Epidermal melanocyte (primary cell): ENCODE results near the gene MEOX1.

ENCODE experiments used
- DNase-seq: peaks from one replicate; pipeline ENCODE4 v3.0.0; 2011; ENCODE audit warnings: low spot score; ENCODE audit not compliant: insufficient read length

MEOX1 gene

GRCh38 chr17:43658900-43659299 is 2.8 kb downstream of the MEOX1 start:
- no peak for DNase-seq

DNA sequence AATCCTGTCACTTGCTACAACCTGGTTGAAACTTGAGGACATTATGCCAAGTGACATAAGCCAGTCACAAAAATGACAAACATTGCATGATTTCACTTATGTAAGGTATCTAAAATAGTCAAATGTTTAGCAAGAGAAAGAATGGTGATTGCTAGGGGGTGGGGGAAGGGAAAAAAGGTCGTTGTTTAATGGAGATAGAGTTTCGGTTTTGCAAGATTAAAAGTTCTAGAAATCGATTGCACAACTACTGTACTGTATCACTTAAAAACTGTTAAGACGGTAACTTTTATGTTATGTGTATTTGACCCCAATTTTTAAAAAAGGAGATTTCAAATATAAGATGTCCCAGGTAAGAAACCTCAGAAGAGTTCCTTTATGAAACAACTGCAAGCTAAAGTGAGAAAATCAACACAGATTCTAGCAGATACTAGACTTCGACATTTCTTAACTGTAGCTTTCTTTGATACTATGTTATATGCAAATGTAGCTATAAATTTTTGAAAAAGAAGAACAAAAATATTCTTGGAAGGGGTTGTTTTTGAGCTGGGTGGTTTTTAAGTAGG is 5.9 kb downstream of the MEOX1 start:
- DNase-seq = no peak

DNA sequence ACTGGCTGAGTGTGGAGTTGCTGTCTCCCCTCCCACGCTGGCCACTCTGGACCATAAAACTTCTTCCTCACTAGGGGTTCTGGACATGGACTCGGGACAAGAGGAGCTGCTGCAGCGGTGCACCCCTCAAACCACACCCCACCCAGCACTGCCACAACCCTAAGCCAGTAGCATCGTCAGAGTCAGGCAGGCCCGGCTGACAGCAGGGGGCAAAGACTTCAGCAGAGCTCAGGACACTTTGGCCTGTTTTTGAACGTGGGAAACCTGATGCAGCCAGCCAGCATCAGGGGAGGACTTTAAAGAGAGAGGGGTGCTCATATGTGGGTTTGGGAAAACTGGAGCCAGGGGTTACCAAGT is 9.6 kb downstream of the MEOX1 start:
- DNase-seq = no peak

DNA sequence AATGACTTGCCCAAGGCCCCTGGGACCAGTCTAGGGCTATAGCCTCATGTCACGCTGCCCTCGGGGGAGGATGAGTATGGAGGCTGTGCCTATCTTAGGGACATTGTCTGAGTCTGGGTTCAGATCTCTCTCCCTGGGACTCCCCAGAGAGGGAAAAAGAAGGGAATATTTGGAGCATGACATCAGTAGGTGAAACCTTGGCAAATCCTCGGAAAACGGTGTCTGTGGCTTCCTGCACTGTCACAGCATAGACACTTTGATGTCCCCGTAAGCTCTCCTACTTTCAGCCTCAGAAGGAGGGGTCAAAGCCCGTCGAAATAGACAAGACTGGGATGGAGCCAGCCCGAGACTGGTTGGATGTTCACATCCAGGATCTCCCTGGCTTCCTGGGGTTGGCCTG is 11.3 kb downstream of the MEOX1 start:
- DNase-seq = no peak

DNA sequence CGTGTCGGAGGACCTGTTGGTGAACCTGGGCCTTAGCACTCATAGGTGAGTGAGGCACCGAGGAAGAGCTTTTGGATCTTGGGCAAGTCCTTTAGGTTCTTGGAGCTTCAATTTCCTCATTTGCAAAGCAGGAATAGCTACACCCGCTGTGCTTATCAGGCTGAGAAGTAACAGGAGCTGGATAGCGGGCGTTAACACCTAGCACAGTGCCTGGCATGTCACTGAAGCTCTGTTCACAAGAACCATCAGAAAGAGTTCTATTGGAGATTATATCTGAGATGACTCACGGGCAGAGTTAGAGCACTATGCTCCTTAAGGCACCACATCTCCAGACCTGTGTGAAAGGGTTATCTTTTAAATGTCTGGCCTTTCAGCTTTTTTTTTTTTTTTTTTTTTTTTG is 12.8 kb downstream of the MEOX1 start:
- no peak for DNase-seq

GRCh38 chr17:43645765-43646481 is 15.8 kb downstream of the MEOX1 start:
- peak; percentile 33 for DNase-seq

- DNase-seq = no peak
Measured at GRCh38 chr17:43645450-43645764, 16.3 kb downstream of the MEOX1 start.

DNA sequence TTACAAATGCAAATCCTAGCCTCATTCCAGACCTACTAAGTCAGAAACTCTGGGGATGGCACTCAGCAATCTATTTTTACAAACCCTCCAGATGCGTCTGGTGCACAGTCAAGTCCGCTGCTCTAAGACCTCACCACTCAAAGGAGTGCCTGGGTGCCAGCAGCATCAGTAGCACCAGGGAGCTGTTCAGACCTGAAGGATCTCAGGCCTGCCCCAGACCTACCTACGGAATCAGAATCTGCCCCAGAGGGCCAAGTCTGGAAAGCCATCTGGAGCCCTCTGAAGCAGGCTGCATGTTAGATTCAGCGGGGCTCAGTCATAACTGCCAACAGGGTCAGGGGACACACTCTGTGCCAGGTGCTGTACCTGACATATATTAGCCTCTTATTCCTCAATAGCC is 17.6 kb downstream of the MEOX1 start:
- no peak for DNase-seq

DNA sequence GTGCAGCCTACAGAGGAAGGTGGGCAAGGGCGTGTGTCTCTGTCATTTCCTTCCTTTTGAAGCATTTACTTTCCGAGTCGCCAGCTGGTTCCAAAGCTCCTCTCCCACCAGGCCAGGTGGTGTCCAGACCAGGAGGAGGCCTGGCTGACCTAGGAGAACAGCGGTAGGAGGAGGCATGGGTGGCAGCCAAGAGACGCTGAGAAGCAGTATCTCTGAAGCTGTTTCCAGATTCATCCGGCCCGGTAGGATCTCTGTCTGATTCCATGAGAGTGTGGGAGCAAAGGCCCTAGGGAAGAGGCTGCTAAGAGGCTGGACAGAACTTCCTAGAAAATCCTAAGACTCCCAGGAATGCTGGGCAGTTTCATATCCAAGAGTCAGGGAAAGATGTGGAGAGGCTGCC is 20.3 kb downstream of the MEOX1 start:
- DNase-seq = no peak

- no peak for DNase-seq
Measured at GRCh38 chr17:43640491-43641252, 21.1 kb downstream of the MEOX1 start.

- DNase-seq = no peak
Measured at GRCh38 chr17:43637563-43638323, 24.0 kb downstream of the MEOX1 start.

DNA sequence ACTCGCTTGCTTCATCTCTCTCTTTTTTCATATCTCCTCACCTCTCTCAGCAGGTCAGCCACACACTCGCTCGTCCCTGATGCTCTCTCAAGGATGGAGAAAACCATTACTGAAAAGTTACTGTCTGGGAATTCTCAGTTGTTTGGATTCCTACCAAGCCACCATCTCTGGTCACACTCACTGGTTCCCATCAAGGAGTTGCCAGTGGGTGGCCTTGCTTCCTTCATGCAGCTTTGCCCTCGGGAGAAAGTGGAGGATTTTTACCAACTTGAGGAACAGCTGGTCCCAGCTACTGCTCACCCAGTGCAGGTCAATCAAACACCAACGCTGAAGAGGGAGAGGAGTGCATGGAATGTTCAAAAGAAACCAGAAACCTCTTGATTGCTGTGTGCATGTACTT is 25.3 kb downstream of the MEOX1 start:
- no peak for DNase-seq

GRCh38 chr17:43634591-43635125 is 27.1 kb downstream of the MEOX1 start:
- DNase-seq = no peak

DNA sequence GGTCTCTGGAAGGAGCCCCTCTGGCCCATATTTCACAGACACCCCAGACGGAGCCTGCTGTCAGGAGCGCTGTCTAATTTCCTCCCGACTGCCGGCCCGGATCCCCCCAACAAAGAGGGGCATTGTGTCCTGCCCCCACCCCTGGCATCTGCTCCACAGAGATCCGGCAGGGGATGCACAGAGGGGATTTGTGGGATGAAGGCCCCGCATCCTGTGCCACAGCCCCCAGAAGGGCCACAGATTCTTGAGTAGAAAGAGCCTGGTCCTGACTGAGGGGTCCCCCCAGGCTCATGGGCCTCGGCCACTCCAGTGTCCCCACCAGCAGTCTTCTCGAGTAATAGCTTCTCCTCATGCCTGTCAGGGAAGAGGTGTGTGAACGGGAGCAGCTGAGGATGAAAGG is 29.5 kb downstream of the MEOX1 start:
- DNase-seq = no peak

DNA sequence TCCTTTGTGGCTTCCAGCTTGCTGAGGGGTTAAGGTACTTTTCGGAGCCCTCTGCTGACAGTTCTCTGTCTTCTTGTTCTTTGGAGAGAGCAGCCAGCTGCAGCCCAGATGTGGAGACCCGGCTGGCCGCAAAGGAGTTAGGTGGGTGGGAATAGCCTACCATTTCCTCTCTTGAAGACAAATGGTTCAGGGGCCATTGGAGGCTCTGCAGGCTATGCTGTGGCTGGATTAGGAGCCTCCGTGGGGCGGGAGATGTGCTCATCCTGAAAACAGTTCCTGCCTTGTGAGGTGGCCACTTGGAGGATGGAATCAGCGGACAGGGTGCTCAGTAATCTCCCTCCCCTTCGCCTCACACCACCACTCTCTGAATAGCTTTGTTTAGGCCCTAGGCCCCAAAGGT is 30.3 kb downstream of the MEOX1 start:
- DNase-seq = no peak

- DNase-seq = no peak
Measured at GRCh38 chr17:43628089-43628650, 33.6 kb downstream of the MEOX1 start.

- DNase-seq = no peak
Measured at GRCh38 chr17:43627653-43628052, 34.1 kb downstream of the MEOX1 start.

DNA sequence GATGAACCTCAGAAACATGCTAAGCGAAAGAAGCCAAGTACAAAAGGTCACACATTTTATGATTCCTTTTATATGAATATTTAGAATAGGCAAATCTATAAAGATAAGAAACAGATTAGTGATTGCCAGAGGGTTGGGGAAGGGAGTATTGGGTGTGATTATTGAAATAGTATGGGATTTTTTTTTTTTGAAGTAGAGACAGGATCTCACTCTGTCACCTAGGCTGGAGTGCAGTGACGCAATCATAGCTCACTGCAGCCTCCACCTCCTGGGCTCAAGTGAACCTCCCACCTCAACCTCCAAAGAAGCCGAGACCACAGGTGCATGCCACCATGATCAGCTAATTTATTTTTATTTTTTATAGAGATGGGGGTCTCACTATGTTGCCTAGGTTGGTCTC is 35.7 kb downstream of the MEOX1 start:
- DNase-seq = no peak

GRCh38 chr17:43625606-43626005 is 36.1 kb downstream of the MEOX1 start:
- no peak for DNase-seq

- DNase-seq = no peak
Measured at GRCh38 chr17:43620581-43620980, 41.1 kb downstream of the MEOX1 start.

GRCh38 chr17:43620147-43620546 is 41.6 kb downstream of the MEOX1 start:
- DNase-seq = no peak

GRCh38 chr17:43619705-43620104 is 42.0 kb downstream of the MEOX1 start:
- no peak for DNase-seq
